GM12878 (cell line): Measurements from ENCODE around the gene CBLB. TPM values are rescaled to one million over a fixed set of nuclear protein-coding genes. Genes with fewer than 3 reads are reported as not detected.

Source experiments
- E2F4 ChIP-seq: IDR thresholded peaks from 2 replicates; pipeline ENCODE4 v1.6.1; 2012; ENCODE audit warnings: low read depth, low read length, improper control_type of control experiment
- MTA2 ChIP-seq: fragments of 450-650 bp; IDR thresholded peaks from 2 replicates; pipeline ENCODE4 v1.6.1; 2016; ENCODE audit warnings: low read depth, mild to moderate bottlenecking, moderate library complexity
- POU2F2 ChIP-seq: IDR thresholded peaks from 3 replicates; pipeline ENCODE4 v1.6.1; 2011; ENCODE audit warnings: low read depth, mild to moderate bottlenecking, low read length, borderline replicate concordance
- SKIL ChIP-seq: fragments of 450-650 bp; IDR thresholded peaks from 2 replicates; pipeline ENCODE4 v1.6.1; 2017; ENCODE audit warnings: mild to moderate bottlenecking, low read depth, inconsistent platforms; ENCODE audit not compliant: poor library complexity, severe bottlenecking
- ZBED1 ChIP-seq: IDR thresholded peaks from 2 replicates; pipeline ENCODE4 v1.6.1; 2016; ENCODE audit warnings: borderline replicate concordance
- polyA plus RNA-seq, 11 experiments: library from polyadenylated mRNA; depleted of rRNA in 4 of 11; unstranded in 6 of 11; stranded (reverse) in 5 of 11; fragments of >200 nt; fragmentation: Nextera tagmentation in 4 of 11; fragmentation: Illumina TruSeq in 1 of 11; extraction: Ambion mirVana in 4 of 11; extraction: Trizol in 1 of 11; gene quantifications; 1 replicate in 1 of 11; 2 replicates in 10 of 11; pipeline versions ENCODE4 v1.2.1 to v1.2.3, GENCODE V29; 2011 to 2016; ENCODE audit warnings: inconsistent platforms in 2 of 11, missing spikeins in 2 of 11, low read depth in 1 of 11
- total RNA-seq, 4 experiments: library from RNA; depleted of rRNA in 3 of 4; stranded (reverse); fragments of >200 nt in 3 of 4; fragmentation: Illumina TruSeq in 1 of 4; extraction: Trizol in 1 of 4; gene quantifications; 2 replicates each; pipeline versions ENCODE4 v1.2.1 to v1.2.3, GENCODE V29; 2013 to 2021
- TF ChIP-seq, protein P1 (sequence below): fragments of 450-650 bp; formaldehyde crosslinking; IDR thresholded peaks from 2 replicates; pipeline ENCODE4 v1.4.0; 2022; ENCODE audit warnings: mild to moderate bottlenecking, moderate library complexity

Gene CBLB
- total and polyA plus RNA-seq, 10 of the 15 experiments (the other 5 are each of a cell fraction or from before 2014, with no cell fraction given): 17.2 to 107 (median 41.9) TPM

DNA sequence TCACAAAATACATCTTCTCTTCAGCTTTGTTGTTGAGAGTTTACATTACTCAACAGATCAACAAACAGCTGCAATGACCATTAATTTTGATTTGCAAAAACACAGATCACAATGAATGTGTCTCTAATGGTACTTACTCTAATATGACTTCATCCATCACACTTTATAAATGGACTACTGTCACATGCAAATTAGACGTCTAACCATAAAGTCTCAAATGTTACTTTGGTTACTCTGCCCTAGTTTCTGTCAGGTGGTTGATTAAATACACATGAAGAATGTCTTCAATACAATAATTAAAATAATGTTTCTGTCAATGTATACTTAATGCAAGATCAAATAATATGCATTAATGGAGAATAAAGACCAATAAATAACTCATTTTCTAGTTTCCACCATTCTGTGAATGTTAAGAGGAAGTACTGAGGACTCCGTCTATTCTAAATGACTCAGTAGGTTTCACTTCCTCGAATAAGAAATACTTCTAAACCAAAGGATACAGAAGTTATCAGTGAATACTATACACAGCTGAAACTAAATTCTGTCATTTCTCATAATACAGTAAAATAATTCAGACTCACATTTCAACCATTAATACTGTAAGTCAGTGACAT, 145.8 kb downstream of the CBLB start (continued):
- TF ChIP-seq, protein P1, sequence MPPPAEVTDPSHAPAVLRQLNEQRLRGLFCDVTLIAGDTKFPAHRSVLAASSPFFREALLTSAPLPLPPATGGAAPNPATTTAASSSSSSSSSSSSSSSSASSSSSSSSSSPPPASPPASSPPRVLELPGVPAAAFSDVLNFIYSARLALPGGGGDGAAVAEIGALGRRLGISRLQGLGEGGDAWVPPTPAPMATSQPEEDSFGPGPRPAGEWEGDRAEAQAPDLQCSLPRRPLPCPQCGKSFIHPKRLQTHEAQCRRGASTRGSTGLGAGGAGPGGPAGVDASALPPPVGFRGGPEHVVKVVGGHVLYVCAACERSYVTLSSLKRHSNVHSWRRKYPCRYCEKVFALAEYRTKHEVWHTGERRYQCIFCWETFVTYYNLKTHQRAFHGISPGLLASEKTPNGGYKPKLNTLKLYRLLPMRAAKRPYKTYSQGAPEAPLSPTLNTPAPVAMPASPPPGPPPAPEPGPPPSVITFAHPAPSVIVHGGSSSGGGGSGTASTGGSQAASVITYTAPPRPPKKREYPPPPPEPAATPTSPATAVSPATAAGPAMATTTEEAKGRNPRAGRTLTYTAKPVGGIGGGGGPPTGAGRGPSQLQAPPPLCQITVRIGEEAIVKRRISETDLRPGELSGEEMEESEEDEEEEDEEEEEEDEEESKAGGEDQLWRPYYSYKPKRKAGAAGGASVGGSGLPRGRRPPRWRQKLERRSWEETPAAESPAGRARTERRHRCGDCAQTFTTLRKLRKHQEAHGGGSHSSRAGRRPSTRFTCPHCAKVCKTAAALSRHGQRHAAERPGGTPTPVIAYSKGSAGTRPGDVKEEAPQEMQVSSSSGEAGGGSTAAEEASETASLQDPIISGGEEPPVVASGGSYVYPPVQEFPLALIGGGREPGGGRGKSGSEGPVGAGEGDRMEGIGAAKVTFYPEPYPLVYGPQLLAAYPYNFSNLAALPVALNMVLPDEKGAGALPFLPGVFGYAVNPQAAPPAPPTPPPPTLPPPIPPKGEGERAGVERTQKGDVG (CRISPR knock-in tag): no peak
- no peak; the same call in 2 of the 3 replicates for TF ChIP-seq POU2F2
- peak; percentile 61 for TF ChIP-seq SKIL
- peak; percentile 93 for TF ChIP-seq MTA2
- TF ChIP-seq ZBED1: peak; percentile 49; the same call in 1 of the 2 replicates
- no peak for TF ChIP-seq E2F4
- TF ChIP-seq, all 136 proteins: peak for 43
